Cerebellar cortex (tissue), 1 donor: Measurements from ENCODE around the gene SAFB2.

Experiments
- DNase-seq: peaks from one replicate; pipeline ENCODE4 v3.0.0-alpha.2; 2015; ENCODE audit warnings: low spot score

SAFB2 gene

GRCh38 chr19:5622465-5623396 lies at the start of gene SAFB2, which contains the start of gene SAFB:
SAFB2 (minus strand) TSS chr19:5622776; CDS start chr19:5622715, 61 bp downstream.
SAFB (plus strand) TSS chr19:5623083; CDS start chr19:5623206, 123 bp downstream.
- peak; percentile 97 for DNase-seq

DNA sequence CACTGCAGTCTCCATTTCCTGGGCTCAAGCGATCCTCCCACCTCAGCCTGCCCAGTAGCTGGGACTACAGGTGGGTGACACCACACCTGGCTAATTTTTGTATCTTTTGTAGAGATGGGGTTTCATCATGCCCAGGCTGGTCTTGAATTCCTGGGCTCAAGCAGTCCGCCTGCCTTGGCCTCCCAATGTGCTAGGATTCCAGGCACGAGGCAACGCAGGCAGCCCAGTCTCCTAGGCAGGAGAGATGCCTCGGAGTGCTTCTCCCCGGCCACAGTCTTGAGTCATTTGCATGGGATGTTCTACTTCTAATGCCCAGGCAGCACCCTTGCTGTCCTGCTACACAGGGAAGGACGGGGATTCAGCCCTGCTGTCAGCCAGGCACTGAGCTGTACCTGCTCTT lies 49.0 kb upstream of the SAFB2 start:
- no peak for DNase-seq

DNA sequence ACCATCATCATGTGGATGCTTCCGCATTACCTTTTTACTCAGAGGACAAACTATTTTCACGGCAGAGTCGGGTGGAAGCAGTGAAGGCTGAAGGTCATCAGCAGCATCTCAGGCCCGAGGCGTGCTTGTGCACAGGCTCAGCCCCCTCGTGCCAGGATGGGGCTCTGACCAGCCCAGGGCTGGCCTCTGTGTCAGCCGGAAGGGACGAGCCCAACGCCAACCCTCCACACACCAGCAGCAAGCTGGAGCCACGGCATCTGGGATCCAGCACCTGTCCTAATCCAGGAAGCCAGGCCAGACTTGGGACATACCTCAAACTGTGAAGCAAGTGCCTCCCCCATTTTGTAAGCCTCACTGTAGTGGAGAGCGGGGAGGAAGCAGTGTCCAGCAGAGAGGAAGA lies 46.6 kb upstream of the SAFB2 start:
- no peak for DNase-seq

DNA sequence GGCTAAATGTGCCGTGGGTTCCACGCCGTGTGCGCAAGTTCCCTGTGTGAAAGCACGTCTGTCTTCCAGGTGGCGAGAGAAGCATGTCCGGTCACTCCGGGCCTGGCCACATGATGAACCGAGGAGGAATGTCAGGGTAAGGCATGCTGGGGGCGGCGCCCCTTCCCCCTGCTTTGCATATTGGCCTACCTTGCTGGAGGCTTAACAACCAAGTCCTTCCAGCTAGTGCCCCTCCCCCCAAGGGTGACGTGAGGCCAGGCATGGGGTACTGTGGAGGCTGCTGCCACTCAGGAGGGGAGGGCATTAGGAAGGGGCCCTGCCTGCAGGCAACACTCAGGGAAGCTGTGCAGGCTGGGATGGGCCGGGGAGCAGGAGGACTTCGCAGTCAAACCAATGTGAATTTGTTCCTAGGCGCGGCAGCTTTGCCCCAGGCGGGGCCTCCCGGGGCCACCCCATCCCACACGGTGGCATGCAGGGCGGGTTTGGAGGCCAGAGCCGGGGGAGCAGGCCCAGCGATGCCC lies 45.2 kb upstream of the SAFB2 start:
- DNase-seq, result no peak

- no peak for DNase-seq
Measured at GRCh38 chr19:5666921-5667610, 44.5 kb upstream of the SAFB2 start.

DNA sequence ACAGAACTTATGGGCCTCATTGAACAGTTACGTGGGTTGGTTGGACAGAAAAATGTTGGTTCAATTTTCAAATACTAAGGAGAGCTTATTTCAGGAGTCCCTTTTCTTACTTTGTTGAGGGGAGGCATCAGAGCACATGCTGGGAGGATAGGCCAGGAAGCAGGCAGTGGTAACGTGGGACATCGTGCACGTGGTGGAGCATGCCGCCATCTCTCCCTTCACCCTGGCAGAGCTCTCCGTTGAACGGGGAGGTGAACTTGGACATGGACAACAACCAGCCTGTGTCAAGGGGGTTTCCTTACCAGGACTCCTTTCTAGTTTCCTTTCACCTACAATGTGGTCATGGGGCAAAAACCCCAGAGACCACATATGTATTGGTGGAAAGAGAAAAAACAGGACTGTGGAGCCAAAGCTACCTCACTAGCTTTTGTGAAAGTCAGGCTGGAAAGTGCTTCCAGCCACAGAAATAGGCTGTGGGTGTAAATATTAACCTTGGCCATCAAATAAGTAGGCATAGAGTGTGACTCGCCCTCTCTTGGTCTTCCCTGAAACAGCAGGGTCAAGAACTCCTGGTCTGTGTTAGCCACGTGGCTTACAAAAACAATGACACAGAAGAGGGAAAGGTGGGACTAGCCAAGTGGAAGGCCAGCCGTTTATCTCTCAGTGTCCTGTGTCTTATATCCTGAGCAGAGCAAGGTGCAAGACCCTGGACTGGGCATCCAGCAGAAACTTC lies 43.4 kb upstream of the SAFB2 start:
- no peak for DNase-seq

DNA sequence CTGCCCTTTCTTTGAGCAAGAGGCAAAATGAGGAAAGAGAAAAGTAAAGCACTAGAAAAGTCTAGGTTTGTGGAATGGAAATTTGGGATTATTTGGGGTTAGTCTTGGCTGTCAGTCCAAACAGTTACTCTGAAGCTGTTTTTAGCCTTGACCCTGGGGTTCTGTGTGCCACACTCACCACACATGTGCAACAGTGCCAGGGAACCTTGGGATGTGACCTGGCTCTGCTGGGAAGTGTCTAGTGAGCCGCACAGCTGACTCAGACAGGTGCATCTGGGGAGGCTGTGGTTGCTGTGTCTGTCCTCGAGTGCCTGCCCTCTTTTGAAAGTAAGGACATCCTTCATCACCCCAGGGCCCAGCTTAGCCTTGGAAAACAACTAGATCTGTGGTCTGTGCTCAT lies 41.9 kb upstream of the SAFB2 start:
- no peak for DNase-seq

GRCh38 chr19:5663904-5664303 lies 41.3 kb upstream of the SAFB2 start:
- no peak for DNase-seq

- no peak for DNase-seq
Measured at GRCh38 chr19:5661483-5661882, 38.9 kb upstream of the SAFB2 start.

GRCh38 chr19:5655412-5655811 lies 32.8 kb upstream of the SAFB2 start:
- DNase-seq, result no peak

DNA sequence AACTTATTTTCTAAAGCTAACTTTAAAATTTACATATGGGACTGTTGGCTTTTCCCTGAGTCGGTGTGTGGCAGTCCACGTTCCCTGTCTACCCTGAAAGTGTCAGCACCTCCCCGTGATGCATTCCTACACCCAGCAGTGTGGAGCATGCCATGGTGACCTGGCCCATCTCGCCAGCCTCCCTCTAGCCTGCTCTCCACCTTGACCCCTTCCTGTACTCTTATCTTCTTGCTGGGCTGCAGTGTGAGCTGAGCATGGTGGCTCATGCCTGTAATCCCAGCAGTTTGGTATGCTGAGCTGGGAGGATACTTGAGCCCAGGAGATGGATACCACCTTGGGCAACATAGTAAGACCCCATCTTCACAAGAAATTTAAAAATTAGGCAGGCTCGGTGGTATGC lies 32.4 kb upstream of the SAFB2 start:
- DNase-seq, result no peak

- no peak for DNase-seq
Measured at GRCh38 chr19:5652261-5652660, 29.7 kb upstream of the SAFB2 start.

DNA sequence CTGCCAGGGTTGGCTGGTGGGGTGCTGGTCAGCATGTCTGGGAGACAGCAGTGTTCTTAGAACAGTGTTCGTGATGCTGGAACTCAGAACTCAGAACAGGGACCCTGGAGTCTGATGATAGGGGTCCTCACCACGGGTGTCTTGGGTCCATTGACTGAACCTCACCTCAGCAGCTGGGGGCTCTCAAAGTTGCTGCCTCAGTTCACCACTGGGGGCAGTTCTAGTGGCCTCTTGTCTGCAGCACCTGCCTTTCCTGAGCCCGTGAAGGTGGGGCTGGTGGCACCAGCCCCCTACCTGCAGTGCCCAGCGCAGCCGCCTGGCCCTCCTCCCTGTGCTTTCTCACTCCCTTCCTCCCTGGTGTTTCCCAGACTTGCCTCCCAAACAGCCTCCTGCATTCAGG lies 28.8 kb upstream of the SAFB2 start:
- no peak for DNase-seq

GRCh38 chr19:5648464-5648863 lies 25.9 kb upstream of the SAFB2 start:
- no peak for DNase-seq

GRCh38 chr19:5646703-5647102 lies 24.1 kb upstream of the SAFB2 start:
- DNase-seq, result no peak

- no peak for DNase-seq
Measured at GRCh38 chr19:5645409-5645808, 22.8 kb upstream of the SAFB2 start.

DNA sequence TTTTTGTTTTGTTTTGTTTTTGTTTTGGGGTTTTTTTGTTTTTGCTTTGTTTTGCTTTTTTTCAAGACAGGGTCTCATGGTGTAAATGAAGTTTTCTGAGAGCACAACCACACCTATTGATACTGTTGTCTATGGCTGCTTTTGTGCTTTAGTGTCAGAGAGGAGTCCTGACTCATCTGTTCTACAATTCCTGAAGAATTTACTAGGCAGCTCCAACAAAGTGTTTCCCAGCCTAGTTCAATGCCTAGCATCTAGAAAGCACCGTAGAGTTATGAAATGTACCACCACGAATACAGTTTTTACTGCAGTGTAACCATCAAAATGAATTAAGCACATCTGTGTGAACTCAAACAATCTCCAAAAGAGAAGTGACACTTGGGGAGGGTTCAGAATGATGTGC lies 21.5 kb upstream of the SAFB2 start:
- DNase-seq, result no peak

DNA sequence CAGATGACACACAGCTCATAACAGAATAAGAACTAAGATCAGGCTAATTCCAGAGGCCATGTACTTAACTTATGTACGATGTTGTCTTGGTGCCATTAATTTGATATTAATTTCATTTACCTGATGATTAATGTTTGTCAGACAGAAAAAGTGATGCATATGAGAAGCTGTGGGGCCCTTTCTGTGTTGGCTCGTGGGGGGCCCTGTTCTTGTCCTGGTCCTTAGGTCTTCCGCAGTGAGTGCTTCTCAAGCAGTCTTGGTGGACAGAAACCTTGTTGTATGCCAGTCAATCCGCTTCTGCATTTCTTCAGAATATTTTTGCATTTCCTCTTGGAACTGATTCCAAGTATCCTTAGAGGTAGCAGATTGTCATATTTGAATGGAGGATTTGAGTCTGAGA lies 20.5 kb upstream of the SAFB2 start:
- DNase-seq, result no peak

DNA sequence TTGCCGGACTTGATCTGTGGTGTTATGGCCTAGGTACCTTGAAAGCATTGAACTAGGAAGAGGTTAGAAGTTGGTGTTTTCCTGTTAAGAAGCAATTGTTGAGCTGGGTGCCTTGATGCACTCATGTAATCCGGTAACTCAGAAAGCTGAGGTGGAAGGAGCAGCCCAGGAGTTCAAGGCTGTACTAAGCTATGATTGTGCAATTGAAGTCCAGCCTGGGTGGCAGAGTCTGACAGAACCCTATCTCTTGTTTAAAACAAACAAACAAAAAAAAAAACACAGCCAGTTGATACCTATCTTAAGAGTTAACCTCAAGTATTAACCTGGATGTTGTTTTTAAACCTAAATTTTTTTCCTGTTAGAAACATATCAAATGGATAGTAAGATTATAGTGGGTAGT lies 19.6 kb upstream of the SAFB2 start:
- DNase-seq, result no peak

DNA sequence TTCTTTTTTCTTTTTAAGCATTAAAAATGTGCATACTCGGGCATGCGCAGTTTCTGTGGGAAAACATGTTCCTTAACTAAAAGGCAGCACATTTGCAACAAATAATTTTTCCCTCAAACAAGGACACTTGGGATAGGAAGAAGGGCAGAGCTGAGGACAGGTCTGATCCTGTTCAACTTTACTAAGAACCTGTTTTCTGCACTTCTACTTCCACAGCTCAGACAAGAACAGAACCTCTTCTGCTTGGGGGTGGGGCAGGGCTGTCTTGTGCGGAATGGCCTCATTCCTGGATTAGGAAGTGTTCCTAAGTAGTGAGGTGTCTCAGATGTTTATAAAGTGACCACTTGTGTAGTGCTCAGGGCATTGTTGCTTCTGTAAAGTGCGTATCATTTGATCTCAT lies 18.6 kb upstream of the SAFB2 start:
- no peak for DNase-seq

DNA sequence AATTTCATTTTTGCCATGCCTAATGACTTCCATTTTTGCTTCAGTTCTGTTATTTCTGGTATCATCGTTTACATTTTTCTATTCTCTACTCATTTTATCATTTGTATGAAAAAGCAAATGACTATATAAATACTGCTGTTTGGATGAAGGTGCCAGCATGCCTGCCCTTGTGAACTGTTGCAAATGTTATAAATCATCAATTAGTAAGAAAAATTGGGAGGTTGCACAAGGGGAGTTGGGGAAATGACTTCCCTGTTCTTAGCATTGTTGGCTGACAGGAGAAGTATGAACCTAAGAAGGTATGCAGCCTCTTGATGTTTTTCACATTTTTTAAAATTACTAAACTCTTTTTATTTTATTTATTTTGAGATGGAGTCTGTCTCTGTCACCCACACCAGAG lies 15.4 kb upstream of the SAFB2 start:
- no peak for DNase-seq

GRCh38 chr19:5635427-5635826 lies 12.9 kb upstream of the SAFB2 start:
- no peak for DNase-seq
